Spinal cord (tissue), 10 donors: ENCODE data around the gene ZNF625. TPM values are rescaled to one million over a fixed set of nuclear protein-coding genes. Genes with fewer than 3 reads are reported as not detected.

Experiments
- DNase-seq, 6 donors: peaks; one replicate each; pipeline versions ENCODE4 v3.0.0 to v3.0.0-alpha.2; 2013 to 2015; ENCODE audit warnings: low spot score in 6 of 6, low read depth in 4 of 6
- H3K27ac ChIP-seq: one replicate; pipeline ENCODE4 v1.5.1; 2013; ENCODE audit warnings: low read depth, low read length, control low read depth
- H3K27me3 ChIP-seq: one replicate; pipeline ENCODE4 v1.6.1; 2013; ENCODE audit warnings: low read length; ENCODE audit not compliant: control insufficient read depth, insufficient read depth
- H3K36me3 ChIP-seq: one replicate; pipeline ENCODE4 v1.6.1; 2013; ENCODE audit warnings: low read length; ENCODE audit not compliant: control insufficient read depth, insufficient read depth
- H3K4me1 ChIP-seq: one replicate; pipeline ENCODE4 v1.6.1; 2013; ENCODE audit warnings: low read length; ENCODE audit not compliant: control insufficient read depth, insufficient read depth
- H3K4me3 ChIP-seq: one replicate; pipeline ENCODE4 v1.5.1; 2013; ENCODE audit warnings: low read depth, low read length, control low read depth
- H3K9me3 ChIP-seq: one replicate; pipeline ENCODE4 v1.6.1; 2013; ENCODE audit warnings: low read length; ENCODE audit not compliant: control insufficient read depth, insufficient read depth
- WGBS: methylation state at CpG from one replicate; pipeline ENCODE4 v1.1.5; 2013; ENCODE audit warnings: missing lambda C conversion rate; ENCODE audit not compliant: insufficient coverage; 5-methylcytosine and 5-hydroxymethylcytosine counted together
- polyA plus RNA-seq, 2 donors: library from polyadenylated mRNA; unstranded; fragments of 120-200 nt; gene quantifications; one replicate each; pipeline ENCODE4 v1.2.1, GENCODE V29; 2013; ENCODE audit not compliant: insufficient read length in 2 of 2
- total RNA-seq, 2 donors: library from RNA; depleted of rRNA in 1 of 2; stranded (reverse); fragments of 120-200 nt in 1 of 2; fragments of >200 nt in 1 of 2; gene quantifications; one replicate each; pipeline versions ENCODE4 v1.2.3 to v1.2.4, GENCODE V29; 2013 to 2014
- donor health status: healthy.

Gene ZNF625
- total and polyA plus RNA-seq, 4 donors = 15.2 to 25.8 (median 19.9) TPM

DNA sequence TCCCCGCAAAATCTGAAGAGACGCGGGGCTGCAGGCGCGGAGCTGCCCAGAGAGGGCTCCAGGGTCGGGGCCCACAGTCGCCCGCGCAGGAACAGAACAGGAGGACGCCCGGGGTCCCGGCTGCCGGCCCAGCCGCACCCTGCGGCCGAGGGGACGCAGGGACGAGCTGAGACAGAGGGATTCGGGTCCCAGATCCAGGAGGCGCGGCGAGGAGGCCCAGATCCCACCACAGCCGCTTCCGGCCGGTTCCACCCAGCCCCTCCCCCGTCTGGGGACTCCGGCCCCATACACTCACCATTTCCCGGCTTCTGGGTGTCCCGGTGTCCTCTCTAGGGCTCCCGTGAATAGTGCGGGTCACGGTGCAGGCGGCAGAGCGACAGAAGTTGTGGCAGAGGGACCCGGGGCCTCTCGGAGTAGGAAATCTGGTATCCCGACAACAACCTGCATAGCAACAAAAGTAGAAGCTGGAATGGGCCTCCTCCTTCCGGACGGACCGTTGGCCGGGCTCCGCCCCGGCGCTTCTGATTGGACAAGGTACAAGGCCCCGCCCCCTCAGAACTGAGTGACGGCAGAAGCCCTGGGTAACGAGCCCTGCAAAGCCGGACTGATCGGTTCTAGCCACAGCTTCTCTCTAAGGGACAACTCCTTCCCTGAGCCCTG lies 16.5 kb downstream of the ZNF625 start, which contains the start of gene ZNF20:
Gene ZNF20 (minus strand): TSS at position 466 of the 660 bp plus-strand sequence. CDS start 168 bp downstream, at position 298.
- Histone ChIP-seq H3K4me1 (peaks cover 21% of the 10 kb centered on the region), H3K27ac (peak within 1 kb of the TSS; percentile 97), H3K27me3 (no peaks in the 10 kb centered on the region), H3K9me3 (no peaks in the 10 kb centered on the region), H3K36me3 (peaks cover 42% of the 10 kb centered on the region), H3K4me3 (peak within 1 kb of the TSS; percentile 91)
- DNase-seq = peak; percentile 83 to 98 (median 92)
- 0% methylated on average over 49 of the region's 49 CpGs for WGBS

DNA sequence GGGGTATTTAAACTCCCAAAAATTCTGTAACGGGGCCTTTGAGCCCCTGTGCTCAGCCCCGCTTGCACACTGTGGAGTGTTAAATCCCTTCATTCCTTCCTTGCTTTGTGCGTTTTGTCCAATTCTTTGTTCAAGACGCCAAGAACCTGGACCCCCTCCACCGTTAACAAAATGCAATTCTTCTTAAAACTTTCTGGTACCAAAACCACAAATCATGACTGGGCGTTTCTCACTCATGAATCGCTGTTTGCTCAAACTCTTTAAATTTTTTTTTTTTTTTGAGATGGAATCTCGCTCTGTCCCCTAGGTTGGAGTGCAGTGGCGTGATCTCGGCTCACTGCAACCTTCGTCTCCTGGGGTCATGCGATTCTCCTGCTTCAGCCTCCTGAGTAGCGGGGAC lies 17.3 kb downstream of the ZNF625 start:
- Histone ChIP-seq H3K27ac (peak overlapping the region; percentile 97), H3K36me3 (peaks cover 44% of the 10 kb centered on the region), H3K27me3 (no peaks in the 10 kb centered on the region), H3K4me3 (peak overlapping the region; percentile 91), H3K9me3 (no peaks in the 10 kb centered on the region), H3K4me1 (peaks cover 21% of the 10 kb centered on the region)
- 11% methylated on average over 11 of the region's 13 CpGs for WGBS
- DNase-seq = peak in 2 of 6 donors; percentile 2 to 11

DNA sequence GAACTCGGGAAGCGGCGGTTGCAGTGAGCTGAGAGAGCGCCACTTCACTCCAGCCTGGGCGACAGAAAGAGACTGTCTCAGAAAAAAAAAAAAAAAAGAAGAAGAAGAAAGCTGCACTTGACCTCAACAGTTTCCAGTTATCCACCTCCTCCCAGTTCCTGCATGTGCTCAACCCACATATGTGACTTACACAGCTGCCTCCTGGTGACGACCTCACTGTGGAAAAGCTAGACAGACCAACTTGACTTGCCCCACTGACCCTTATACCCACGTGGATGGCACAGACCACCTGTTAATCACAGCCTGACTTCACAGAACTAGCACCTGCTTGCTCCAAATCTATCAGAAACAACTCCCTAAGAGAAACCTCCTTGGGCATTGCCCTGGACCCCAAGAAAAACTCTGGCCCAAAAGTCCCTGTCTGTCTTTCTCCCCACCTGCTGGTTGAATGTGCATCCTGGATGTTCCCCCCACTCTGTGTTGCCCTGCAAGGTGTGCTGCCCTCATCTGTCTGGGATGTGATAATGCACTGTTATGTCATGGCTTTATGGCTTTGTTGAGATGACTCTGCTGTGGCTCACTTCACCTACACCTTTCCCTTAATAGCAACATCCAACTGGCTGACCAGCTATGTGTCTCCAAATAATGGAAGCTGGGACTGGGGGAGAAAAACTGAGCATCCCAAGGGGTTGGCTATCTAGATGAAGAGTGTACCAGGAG lies 19.2 kb downstream of the ZNF625 start:
- H3K27me3 ChIP-seq = no peaks in the 10 kb centered on the region
- peaks cover 21% of the 10 kb centered on the region for H3K4me1 ChIP-seq
- peaks cover 5% of the 10 kb centered on the region for H3K9me3 ChIP-seq
- no peak for DNase-seq
- WGBS = 84% methylated on average over 7 of the region's 7 CpGs
- H3K36me3 ChIP-seq = peaks cover 50% of the 10 kb centered on the region
- H3K27ac ChIP-seq = no peak overlapping the region
- H3K4me3 ChIP-seq = no peak overlapping the region

DNA sequence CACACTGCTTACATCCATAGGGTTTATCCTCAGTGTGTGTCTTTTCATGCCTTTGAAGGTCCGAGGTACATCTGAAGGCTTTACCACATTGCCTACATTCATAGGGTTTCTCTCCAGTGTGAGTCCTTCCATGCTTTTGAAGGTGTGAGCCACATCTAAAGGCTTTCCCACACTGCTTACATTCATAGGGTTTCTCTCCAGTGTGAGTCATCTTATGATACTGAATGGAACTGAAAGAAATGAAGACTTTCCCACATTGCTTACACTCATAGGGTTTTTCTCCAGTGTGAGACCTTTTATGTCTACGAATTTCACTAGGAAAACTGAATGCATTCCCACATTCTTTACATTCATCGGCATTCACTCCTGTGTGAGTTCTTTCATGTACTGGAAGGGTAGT lies 23.5 kb downstream of the ZNF625 start:
- 80% methylated on average over 1 of the region's 3 CpGs for WGBS
- H3K4me1 ChIP-seq = peaks cover under 1% of the 10 kb centered on the region
- H3K4me3 ChIP-seq = no peak overlapping the region
- peaks cover 5% of the 10 kb centered on the region for H3K9me3 ChIP-seq
- no peaks in the 10 kb centered on the region for H3K27me3 ChIP-seq
- no peak for DNase-seq
- H3K27ac ChIP-seq = no peak overlapping the region
- peaks cover 43% of the 10 kb centered on the region for H3K36me3 ChIP-seq

DNA sequence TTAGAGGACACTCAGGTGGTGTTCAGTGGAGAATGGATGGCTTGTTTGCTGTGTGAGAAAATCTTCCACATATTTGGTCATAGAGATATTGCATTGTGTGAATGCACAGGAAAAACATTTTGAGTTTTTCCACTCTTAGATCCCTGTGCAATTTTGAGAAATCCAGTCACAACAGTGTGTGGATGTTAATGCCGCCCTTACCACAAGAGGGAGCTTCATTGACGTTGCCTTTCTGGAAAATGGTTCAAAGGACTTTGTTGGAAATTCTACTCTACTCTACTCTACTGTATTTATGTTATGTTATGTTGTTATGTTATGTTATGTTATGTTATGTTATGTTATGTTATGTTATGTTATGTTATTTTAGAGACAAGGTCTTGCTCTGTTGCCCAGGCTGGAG lies 29.8 kb downstream of the ZNF625 start:
- Histone ChIP-seq H3K27ac (no peak overlapping the region), H3K27me3 (no peaks in the 10 kb centered on the region), H3K4me3 (no peak overlapping the region), H3K36me3 (no peaks in the 10 kb centered on the region), H3K4me1 (no peaks in the 10 kb centered on the region), H3K9me3 (no peaks in the 10 kb centered on the region)
- DNase-seq = no peak
- WGBS = no CpG with 5 or more reads among the region's 2 CpGs

DNA sequence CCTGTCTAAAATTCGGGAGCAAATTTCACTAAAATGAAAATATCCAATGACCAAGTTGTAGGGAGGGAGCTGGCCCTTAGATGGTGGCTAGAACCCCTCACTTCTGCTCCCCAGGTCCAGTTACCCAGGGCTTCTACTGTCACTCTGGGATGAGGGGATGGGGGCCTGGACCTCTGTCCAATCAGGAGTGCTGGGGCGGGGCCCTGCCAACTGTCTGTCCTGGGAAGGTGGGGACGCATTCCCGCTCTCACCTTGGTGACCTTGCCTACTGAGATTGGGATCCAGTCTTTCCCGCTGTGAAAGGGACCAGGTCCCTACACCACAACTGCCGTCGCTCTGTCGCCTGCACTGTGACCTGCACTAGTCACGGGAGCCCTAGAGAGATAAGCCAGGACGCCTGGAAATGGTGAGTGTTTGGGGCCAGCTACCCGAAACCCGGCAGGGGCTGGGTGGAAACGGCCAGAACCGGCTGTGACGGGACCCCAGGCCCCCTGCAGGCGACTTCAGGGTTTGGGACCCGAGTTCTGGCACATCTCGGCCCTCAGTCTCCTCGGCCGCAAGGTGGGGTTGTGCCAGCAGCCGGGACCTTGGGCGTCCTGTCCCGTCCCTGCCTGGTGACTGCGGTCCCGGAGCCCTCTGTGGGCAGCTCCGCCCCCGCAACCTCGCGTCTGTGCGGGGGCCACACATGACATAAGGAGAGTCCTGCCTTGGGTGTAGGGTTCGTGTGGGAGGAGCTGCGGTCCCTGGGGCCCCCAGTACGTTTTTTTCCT lies 39.1 kb downstream of the ZNF625 start:
- H3K4me1 ChIP-seq = no peaks in the 10 kb centered on the region
- H3K36me3 ChIP-seq = peaks cover 10% of the 10 kb centered on the region
- H3K27ac ChIP-seq = no peak overlapping the region
- H3K9me3 ChIP-seq = no peaks in the 10 kb centered on the region
- DNase-seq = no peak
- no peak overlapping the region for H3K4me3 ChIP-seq
- H3K27me3 ChIP-seq = no peaks in the 10 kb centered on the region
- WGBS = 86% methylated on average over 23 of the region's 33 CpGs

DNA sequence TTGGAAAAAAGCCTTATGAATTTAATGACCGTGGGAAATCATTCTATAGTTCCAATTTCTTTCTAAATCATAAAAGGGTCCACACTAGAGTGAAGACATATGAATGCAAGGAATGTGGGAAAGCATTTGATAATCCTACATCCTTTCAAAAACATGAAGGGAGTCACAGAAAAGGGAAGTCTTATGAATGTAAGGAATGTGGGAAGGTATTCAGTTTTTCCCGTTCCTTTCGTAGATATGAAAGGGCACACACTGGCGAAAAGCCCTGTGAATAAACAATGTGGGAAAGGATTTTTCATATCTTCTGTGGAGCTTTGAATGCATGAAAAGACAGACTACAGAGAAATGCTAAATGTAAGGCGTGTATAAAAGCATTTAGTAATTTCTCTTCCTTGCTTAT lies 43.4 kb downstream of the ZNF625 start:
- DNase-seq = no peak
- no peaks in the 10 kb centered on the region for H3K27me3 ChIP-seq
- no peak overlapping the region for H3K4me3 ChIP-seq
- peaks cover 2% of the 10 kb centered on the region for H3K9me3 ChIP-seq
- H3K4me1 ChIP-seq = no peaks in the 10 kb centered on the region
- H3K36me3 ChIP-seq = peaks cover 10% of the 10 kb centered on the region
- 87% methylated on average over 3 of the region's 5 CpGs for WGBS
- no peak overlapping the region for H3K27ac ChIP-seq

DNA sequence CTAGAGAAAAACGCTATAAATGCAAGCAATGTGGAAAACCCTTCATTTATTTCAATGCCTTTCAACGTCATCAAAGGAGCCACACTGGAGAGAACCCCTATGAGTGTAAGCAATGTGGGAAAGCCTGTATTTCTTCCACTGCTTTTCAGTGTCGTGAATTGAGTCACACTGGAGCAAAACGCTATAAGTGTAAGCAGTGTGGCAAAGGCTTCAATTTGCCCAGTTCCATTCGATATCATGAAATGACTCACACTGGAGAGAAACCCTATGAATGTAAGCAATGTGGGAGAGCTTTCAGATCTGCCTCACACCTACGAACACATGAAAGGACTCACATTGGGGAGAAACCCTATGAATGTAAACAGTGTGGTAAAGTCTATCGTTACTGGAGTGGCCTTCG lies 43.8 kb downstream of the ZNF625 start:
- H3K4me3 ChIP-seq = no peak overlapping the region
- H3K4me1 ChIP-seq = no peaks in the 10 kb centered on the region
- no peak overlapping the region for H3K27ac ChIP-seq
- H3K9me3 ChIP-seq = peaks cover 2% of the 10 kb centered on the region
- no peaks in the 10 kb centered on the region for H3K27me3 ChIP-seq
- DNase-seq = no peak
- WGBS = 94% methylated on average over 3 of the region's 8 CpGs
- peaks cover 10% of the 10 kb centered on the region for H3K36me3 ChIP-seq

DNA sequence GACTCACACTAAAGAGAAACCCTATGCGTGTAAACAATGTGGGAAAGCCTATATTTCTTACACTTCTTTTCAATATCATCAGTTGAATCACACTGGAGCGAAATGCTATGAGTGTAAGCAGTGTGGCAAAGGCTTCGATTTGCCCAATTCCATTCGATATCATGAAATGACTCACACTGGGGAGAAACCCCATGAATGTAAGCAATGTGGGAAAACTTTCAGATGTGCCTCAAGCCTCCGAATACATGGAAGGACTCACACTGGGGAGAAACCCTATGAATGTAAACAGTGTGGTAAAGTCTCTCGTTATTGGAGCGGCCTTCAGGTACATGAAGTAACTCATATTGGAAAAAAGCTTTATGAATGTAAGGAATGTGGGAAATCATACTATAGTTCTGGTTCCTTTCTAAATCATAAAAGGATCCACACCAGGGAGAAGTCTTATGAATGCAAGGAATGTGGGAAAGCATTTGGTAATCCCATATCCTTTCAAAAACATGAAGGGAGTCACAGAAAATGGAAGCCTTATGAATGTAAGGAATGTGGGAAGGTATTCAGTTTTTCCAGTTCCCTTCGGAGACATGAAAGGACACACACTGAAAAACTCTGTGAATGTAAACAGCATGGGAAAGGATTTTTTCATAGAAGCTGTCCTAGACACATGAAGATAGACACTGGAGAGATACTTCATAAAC lies 44.4 kb downstream of the ZNF625 start:
- Histone ChIP-seq H3K27me3 (no peaks in the 10 kb centered on the region), H3K36me3 (peaks cover 4% of the 10 kb centered on the region), H3K27ac (no peak overlapping the region), H3K9me3 (peaks cover 2% of the 10 kb centered on the region), H3K4me3 (no peak overlapping the region), H3K4me1 (no peaks in the 10 kb centered on the region)
- 93% methylated on average over 5 of the region's 8 CpGs for WGBS
- no peak for DNase-seq
